Measurements from ENCODE around the gene DNAAF5.

Gene DNAAF5

GRCh38 chr7:823649-824048 lies 97.2 kb downstream of the DNAAF5 start:
- no peak overlapping the region for H3K23ac ChIP-seq (ENCODE audit: low read length)
- H3K18ac ChIP-seq (ENCODE audit: low read length), result peak overlapping the region; percentile 25
- no peak overlapping the region for H2BK12ac ChIP-seq (ENCODE audit: low read length)
- no peak overlapping the region for H2AFZ ChIP-seq (ENCODE audit: insufficient read depth, low read length, poor library complexity)
- no peak overlapping the region for H3K4me2 ChIP-seq (ENCODE audit: low read length)
- no peak overlapping the region for H3K27ac ChIP-seq (ENCODE audit: low read depth, low read length)
- H2BK120ac ChIP-seq (ENCODE audit: insufficient read depth, low read length, poor library complexity), result no peak overlapping the region
- H4K12ac ChIP-seq (ENCODE audit: low read depth, low read length), result no peak overlapping the region
- H3K4me3 ChIP-seq (ENCODE audit: low read depth, low read length), result no peak overlapping the region
- peak overlapping the region; percentile 78 for H3K4ac ChIP-seq (ENCODE audit: low read depth, low read length)
- H3K79me1 ChIP-seq (ENCODE audit: low read length), result no peaks in the 10 kb centered on the region
- H4K8ac ChIP-seq (ENCODE audit: low read depth, low read length), result no peak overlapping the region
- H3K36me3 ChIP-seq (ENCODE audit: control insufficient read depth in 1 of 2, insufficient read depth in 2 of 2, low read length in 2 of 2), result peaks cover 3 to 10% of the 10 kb centered on the region in 2 experiments
- DNase-seq, result no peak
- no peak overlapping the region for H2BK5ac ChIP-seq (ENCODE audit: low read depth, low read length, poor library complexity)
- H3K9ac ChIP-seq (ENCODE audit: low read length), result no peak overlapping the region
- no peaks in the 10 kb centered on the region for H3K9me3 ChIP-seq (ENCODE audit: insufficient read depth, low read depth, low read length)
- WGBS (ENCODE audit: extremely low coverage, insufficient coverage, insufficient read length), result no CpG with 5 or more reads among the region's 8 CpGs
- H3K79me2 ChIP-seq (ENCODE audit: control insufficient read depth, insufficient read depth, low read length, poor library complexity), result peaks cover 11% of the 10 kb centered on the region
- no peak overlapping the region for H3K14ac ChIP-seq (ENCODE audit: low read length)
- H4K91ac ChIP-seq (ENCODE audit: low read depth, low read length), result no peak overlapping the region
- H3K27me3 ChIP-seq (ENCODE audit: insufficient read depth, low read length), result no peaks in the 10 kb centered on the region
- H3K4me1 ChIP-seq (ENCODE audit: control insufficient read depth in 1 of 2, insufficient read depth in 2 of 2, low read length in 2 of 2), result peaks cover 0 to 2% of the 10 kb centered on the region in 2 experiments
- H2AK5ac ChIP-seq (ENCODE audit: low read length), result no peak overlapping the region

DNA sequence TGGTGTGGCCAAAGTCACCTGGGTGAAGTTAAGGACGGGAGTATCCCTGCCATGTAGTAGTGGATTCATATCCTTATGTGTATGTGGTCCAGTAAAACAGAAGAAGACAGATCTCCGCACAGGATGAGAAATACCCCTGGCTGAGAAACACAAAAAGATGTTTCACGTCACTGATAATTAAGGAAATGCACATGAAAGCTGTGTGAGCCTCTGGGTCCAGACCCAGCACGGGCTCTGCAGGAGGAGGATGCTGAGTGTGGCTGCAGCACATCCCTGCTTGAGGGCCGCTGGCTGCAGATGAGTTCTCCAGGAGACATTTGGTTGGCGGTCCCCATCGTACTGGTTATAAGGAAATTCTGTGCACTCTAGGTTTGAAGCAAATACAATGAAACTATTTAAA lies 97.6 kb downstream of the DNAAF5 start:
- Histone ChIP-seq H3K23ac (ENCODE audit: low read length) (no peak overlapping the region), H2BK12ac (ENCODE audit: low read length) (no peak overlapping the region), H3K27me3 (ENCODE audit: insufficient read depth, low read length) (no peaks in the 10 kb centered on the region), H2BK120ac (ENCODE audit: insufficient read depth, low read length, poor library complexity) (no peak overlapping the region), H3K18ac (ENCODE audit: low read length) (no peak overlapping the region), H3K4ac (ENCODE audit: low read depth, low read length) (peak overlapping the region; percentile 49), H4K91ac (ENCODE audit: low read depth, low read length) (no peak overlapping the region), H4K8ac (ENCODE audit: low read depth, low read length) (no peak overlapping the region), H3K4me1 (ENCODE audit: control insufficient read depth in 1 of 2, insufficient read depth in 2 of 2, low read length in 2 of 2) (peaks cover 0 to 2% of the 10 kb centered on the region in 2 experiments), H3K79me2 (ENCODE audit: control insufficient read depth, insufficient read depth, low read length, poor library complexity) (peaks cover 10% of the 10 kb centered on the region), H3K79me1 (ENCODE audit: low read length) (no peaks in the 10 kb centered on the region), H2BK5ac (ENCODE audit: low read depth, low read length, poor library complexity) (no peak overlapping the region), H2AFZ (ENCODE audit: insufficient read depth, low read length, poor library complexity) (no peak overlapping the region), H3K4me3 (ENCODE audit: low read depth, low read length) (no peak overlapping the region), H3K14ac (ENCODE audit: low read length) (no peak overlapping the region), H2AK5ac (ENCODE audit: low read length) (no peak overlapping the region), H4K12ac (ENCODE audit: low read depth, low read length) (no peak overlapping the region), H3K9me3 (ENCODE audit: insufficient read depth, low read depth, low read length) (no peaks in the 10 kb centered on the region), H3K9ac (ENCODE audit: low read length) (no peak overlapping the region), H3K4me2 (ENCODE audit: low read length) (no peak overlapping the region), H3K27ac (ENCODE audit: low read depth, low read length) (no peak overlapping the region), H3K36me3 (ENCODE audit: control insufficient read depth in 1 of 2, insufficient read depth in 2 of 2, low read length in 2 of 2) (peaks cover 3 to 10% of the 10 kb centered on the region in 2 experiments)
- no CpG with 5 or more reads among the region's 7 CpGs for WGBS (ENCODE audit: extremely low coverage, insufficient coverage, insufficient read length)
- no peak for DNase-seq

DNA sequence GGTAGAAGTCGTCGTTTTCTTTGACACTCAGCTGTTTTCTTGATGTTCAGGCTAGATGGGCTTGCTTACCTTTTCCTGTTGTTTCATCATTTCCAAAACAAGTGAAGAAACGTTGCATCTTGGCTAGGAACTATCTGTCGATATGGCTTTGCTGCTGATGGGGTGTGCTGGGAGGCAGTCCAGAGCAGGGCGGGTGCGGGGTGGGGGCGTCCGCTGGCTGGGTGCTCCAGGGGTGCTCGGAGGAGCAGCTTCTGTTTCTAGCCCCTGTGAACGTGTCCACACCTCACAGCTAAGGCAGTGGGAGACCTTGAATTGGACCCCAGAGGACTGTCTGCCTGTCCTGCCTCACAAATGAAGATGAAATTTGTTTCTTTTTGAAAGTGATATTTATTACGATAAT lies 98.2 kb downstream of the DNAAF5 start:
- no peak for DNase-seq
- Histone ChIP-seq H2BK120ac (ENCODE audit: insufficient read depth, low read length, poor library complexity) (no peak overlapping the region), H4K12ac (ENCODE audit: low read depth, low read length) (no peak overlapping the region), H3K23ac (ENCODE audit: low read length) (no peak overlapping the region), H2BK5ac (ENCODE audit: low read depth, low read length, poor library complexity) (no peak overlapping the region), H3K79me1 (ENCODE audit: low read length) (no peaks in the 10 kb centered on the region), H2AK5ac (ENCODE audit: low read length) (no peak overlapping the region), H2BK12ac (ENCODE audit: low read length) (no peak overlapping the region), H3K14ac (ENCODE audit: low read length) (no peak overlapping the region), H3K9me3 (ENCODE audit: insufficient read depth, low read depth, low read length) (no peaks in the 10 kb centered on the region), H3K4ac (ENCODE audit: low read depth, low read length) (peak overlapping the region; percentile 2), H3K9ac (ENCODE audit: low read length) (no peak overlapping the region), H3K27ac (ENCODE audit: low read depth, low read length) (no peak overlapping the region), H3K18ac (ENCODE audit: low read length) (no peak overlapping the region), H2AFZ (ENCODE audit: insufficient read depth, low read length, poor library complexity) (no peak overlapping the region), H3K4me3 (ENCODE audit: low read depth, low read length) (no peak overlapping the region), H3K36me3 (ENCODE audit: control insufficient read depth in 1 of 2, insufficient read depth in 2 of 2, low read length in 2 of 2) (peaks cover 3 to 10% of the 10 kb centered on the region in 2 experiments), H3K79me2 (ENCODE audit: control insufficient read depth, insufficient read depth, low read length, poor library complexity) (peaks cover 10% of the 10 kb centered on the region), H4K8ac (ENCODE audit: low read depth, low read length) (no peak overlapping the region), H4K91ac (ENCODE audit: low read depth, low read length) (no peak overlapping the region), H3K4me2 (ENCODE audit: low read length) (no peak overlapping the region), H3K27me3 (ENCODE audit: insufficient read depth, low read length) (no peaks in the 10 kb centered on the region), H3K4me1 (ENCODE audit: control insufficient read depth in 1 of 2, insufficient read depth in 2 of 2, low read length in 2 of 2) (peaks cover 0 to 2% of the 10 kb centered on the region in 2 experiments)
- no CpG with 5 or more reads among the region's 11 CpGs for WGBS (ENCODE audit: extremely low coverage, insufficient coverage, insufficient read length)

- peaks cover 3 to 10% of the 10 kb centered on the region in 2 experiments for H3K36me3 ChIP-seq (ENCODE audit: control insufficient read depth in 1 of 2, insufficient read depth in 2 of 2, low read length in 2 of 2)
- no peak overlapping the region for H3K4ac ChIP-seq (ENCODE audit: low read depth, low read length)
- no CpG with 5 or more reads among the region's 6 CpGs for WGBS (ENCODE audit: extremely low coverage, insufficient coverage, insufficient read length)
- no peak overlapping the region for H3K9ac ChIP-seq (ENCODE audit: low read length)
- no peak overlapping the region for H4K91ac ChIP-seq (ENCODE audit: low read depth, low read length)
- no peak overlapping the region for H2AK5ac ChIP-seq (ENCODE audit: low read length)
- no peak overlapping the region for H3K27ac ChIP-seq (ENCODE audit: low read depth, low read length)
- H4K8ac ChIP-seq (ENCODE audit: low read depth, low read length), result no peak overlapping the region
- H3K18ac ChIP-seq (ENCODE audit: low read length), result no peak overlapping the region
- peaks cover under 1 to 2% of the 10 kb centered on the region in 2 experiments for H3K4me1 ChIP-seq (ENCODE audit: control insufficient read depth in 1 of 2, insufficient read depth in 2 of 2, low read length in 2 of 2)
- no peak overlapping the region for H2BK5ac ChIP-seq (ENCODE audit: low read depth, low read length, poor library complexity)
- H2BK120ac ChIP-seq (ENCODE audit: insufficient read depth, low read length, poor library complexity), result no peak overlapping the region
- DNase-seq, result no peak
- H3K14ac ChIP-seq (ENCODE audit: low read length), result no peak overlapping the region
- no peak overlapping the region for H3K4me3 ChIP-seq (ENCODE audit: low read depth, low read length)
- no peaks in the 10 kb centered on the region for H3K9me3 ChIP-seq (ENCODE audit: insufficient read depth, low read depth, low read length)
- no peaks in the 10 kb centered on the region for H3K79me1 ChIP-seq (ENCODE audit: low read length)
- H3K23ac ChIP-seq (ENCODE audit: low read length), result no peak overlapping the region
- no peak overlapping the region for H2BK12ac ChIP-seq (ENCODE audit: low read length)
- no peak overlapping the region for H2AFZ ChIP-seq (ENCODE audit: insufficient read depth, low read length, poor library complexity)
- H4K12ac ChIP-seq (ENCODE audit: low read depth, low read length), result no peak overlapping the region
- no peaks in the 10 kb centered on the region for H3K27me3 ChIP-seq (ENCODE audit: insufficient read depth, low read length)
- no peak overlapping the region for H3K4me2 ChIP-seq (ENCODE audit: low read length)
- peaks cover 10% of the 10 kb centered on the region for H3K79me2 ChIP-seq (ENCODE audit: control insufficient read depth, insufficient read depth, low read length, poor library complexity)
Observed at GRCh38 chr7:825386-825785, 98.9 kb downstream of the DNAAF5 start.
